SHP77 treated with DMSO at 0.1 percent for 48 hours (cell line): ENCODE data around the gene CMPK1.
"Not testable (repeated sequence)": the region's sequence is repeated elsewhere in the genome, so short reads cannot be mapped to it uniquely, and the experiment has no call there.

Experiments
- DNase-seq: peaks from one replicate; lab custom pipeline; 2025; lab: John Stamatoyannopoulos, UW

CMPK1 gene, protein sequence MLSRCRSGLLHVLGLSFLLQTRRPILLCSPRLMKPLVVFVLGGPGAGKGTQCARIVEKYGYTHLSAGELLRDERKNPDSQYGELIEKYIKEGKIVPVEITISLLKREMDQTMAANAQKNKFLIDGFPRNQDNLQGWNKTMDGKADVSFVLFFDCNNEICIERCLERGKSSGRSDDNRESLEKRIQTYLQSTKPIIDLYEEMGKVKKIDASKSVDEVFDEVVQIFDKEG

DNA sequence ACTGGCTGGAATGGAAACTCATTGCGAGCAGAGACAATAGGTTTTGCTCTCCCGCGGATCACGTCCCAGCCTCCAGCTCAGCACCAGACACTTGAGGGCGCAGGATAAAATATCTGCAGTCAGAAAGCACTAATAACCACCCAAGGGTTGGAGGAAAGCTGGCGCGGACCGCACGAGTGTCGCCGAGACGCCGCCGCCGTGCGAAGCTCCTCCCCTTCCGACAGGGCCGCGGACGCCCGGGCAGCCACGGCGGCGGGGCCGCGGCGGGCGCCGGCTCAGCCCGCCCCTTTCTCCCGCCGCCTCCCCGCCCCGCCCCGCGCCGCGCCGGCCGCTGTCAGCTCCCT, at the start of gene CMPK1:
Gene CMPK1, plus strand, starts transcription at position 213 of the 344 bp plus-strand sequence. CDS start 156 bp downstream, outside the sequence.
- peak; percentile 63 for DNase-seq

DNA sequence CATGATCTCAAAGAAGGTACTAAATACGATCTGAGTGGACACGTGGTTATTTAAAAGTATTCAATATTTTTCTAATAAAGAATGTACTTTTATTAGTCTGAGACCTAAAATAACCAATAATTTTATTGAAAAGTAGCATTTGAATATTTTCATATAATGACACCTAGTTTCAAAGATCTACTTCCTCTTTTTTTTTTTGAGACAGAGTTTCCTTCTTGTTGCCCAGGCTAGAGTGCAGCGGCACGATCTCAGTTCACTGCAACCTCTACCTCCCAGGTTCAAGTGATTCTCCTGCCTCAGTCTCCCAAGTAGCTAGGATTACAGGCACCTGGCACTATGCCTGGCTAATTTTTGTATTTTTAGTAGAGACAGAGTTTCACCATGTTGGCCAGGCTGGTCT, 45.5 kb upstream of the CMPK1 start:
- DNase-seq = not testable (repeated sequence)

DNA sequence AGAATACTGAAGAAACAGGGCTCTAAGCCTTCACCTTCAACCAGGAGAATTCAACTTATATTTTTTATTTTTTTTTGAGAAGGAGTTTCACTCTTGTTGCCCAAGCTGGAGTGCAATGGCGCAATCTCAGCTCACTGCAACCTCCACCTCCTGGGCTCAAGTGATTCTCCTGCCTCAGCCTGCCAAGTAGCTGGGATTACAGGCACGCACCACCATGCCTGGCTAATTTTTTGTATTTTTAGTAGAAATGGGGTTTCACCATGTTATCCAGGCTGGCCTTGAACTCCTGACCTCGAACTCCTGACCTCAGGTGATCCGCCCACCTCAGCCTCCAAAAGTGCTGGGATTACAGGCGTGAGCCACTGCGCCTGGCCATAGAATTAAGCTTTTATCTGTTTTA, 38.7 kb upstream of the CMPK1 start:
- not testable (repeated sequence) for DNase-seq

DNA sequence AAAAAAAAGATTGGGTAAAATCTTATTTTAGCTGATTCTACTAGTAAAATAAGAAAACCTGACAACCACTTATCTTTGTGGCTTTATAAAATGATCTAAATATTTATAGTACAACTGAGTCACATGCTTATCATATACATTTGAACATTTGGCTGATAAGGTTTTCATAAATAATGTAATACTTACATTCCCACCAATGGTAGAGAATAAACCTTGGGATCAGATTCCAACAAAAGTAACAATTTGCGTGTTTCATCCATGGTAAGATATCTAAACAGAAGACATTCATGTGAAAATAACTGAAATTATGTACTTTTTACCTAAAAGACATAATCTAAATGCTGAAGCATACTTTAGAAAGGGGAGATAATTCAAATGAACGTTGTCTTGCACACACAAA, 38.0 kb upstream of the CMPK1 start:
- DNase-seq = no peak

DNA sequence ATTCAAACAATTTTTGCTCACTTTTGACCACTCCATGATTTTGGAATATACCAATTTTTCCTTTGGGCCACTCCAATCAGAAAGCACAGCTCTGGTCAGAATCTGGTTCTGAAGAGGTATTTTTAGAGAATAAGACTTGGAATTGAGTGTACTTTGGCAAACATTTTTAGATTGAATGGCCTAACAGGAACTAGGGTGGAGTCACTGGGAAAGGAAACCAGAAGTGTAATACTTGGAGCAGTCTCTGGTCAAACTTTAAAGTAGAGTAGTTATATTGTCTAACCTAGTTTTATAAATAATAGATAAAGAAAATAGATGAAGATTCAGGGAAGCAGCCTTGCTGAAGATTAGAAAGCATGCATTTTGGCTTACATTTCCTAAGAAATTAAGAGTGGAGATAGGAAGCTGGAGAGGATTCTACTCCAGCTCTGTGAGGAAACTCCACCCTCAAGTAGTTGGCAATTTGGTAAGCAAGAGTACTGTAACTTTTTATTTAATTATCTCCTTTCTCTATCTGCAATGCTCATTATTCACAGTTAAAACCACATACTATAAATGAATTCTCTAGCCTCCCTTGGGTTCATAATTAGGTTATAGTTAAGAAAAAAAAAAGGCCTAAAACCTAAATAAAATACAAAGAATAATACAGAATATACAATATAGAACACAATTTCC, 35.4 kb upstream of the CMPK1 start:
- no peak for DNase-seq

DNA sequence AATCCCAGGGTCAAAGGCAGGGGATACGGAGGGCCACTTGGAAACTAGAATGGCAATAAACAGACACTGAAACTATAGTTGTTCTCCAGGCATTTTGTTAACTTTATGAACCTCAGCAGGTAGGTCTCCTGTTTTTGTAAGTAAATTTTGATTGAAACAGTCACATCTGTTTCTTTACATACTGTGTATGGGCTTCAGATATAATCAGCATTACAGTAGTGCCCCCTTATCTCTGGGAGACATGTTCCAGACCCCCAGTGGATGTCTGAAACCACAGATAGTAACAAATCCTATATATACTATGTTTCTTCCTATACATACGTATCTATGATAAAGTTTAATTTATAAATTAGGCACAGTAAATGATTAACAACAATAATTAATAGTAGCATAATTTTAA, 31.1 kb upstream of the CMPK1 start:
- DNase-seq = no peak

DNA sequence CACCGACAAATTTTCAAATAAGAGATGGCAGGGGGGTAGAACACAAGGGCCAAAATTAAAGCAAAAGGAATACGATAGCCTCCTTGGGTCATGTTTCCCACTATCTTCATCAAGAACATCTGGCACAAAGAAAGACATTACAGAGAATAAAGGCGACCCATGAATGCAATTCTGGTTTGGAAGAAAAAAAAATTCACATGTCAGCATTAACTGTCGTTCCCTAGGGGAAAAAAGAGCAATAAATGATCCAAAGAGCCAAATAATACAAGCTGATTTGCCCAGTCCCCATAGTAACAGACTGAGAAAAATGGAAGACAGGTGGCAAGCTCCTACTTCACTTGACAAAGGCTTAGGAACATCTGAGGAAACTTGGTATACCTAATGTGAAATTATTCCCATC, 24.2 kb upstream of the CMPK1 start:
- DNase-seq = no peak

DNA sequence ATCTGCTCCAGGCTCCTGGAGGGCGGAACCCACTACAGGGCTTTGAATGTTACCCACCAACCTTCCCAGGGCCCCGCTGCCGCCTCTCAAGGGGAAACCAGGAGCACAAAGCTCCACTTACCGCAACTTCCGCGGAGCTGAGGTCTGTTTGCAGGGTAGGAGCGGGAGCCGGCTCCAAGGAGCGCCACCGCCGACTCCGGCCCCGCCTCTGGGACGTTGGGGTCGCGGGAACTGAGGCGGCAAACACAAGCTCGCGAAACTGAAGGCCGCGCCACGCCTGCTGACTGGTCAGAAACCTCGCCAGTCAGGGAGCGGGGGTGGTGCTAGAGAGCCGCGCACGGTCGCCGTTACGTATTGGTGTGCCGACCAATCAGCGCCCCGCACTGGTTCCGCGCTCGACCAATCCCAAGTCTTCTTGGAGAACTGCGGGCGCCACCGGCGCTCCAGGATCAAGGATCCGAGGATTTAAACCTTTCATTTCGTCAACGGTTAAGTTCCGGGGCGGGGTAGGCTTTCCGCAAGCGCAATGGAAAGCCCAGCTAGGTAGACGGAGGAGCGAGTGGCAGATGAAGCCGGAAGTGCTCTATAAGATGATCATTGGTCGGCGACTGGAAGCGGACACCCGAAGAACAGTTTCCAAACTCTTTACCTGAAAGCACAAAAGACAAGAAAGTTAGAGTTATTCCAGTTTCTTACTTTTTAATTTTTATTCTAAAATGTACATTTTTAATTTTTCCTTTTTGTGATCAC, 19.5 kb upstream of the CMPK1 start, which contains the start of gene STIL:
Gene STIL, minus strand, starts transcription at position 233 of the 750 bp plus-strand sequence. CDS start 3,828 bp downstream, outside the sequence.
- peak; percentile 99 for DNase-seq

DNA sequence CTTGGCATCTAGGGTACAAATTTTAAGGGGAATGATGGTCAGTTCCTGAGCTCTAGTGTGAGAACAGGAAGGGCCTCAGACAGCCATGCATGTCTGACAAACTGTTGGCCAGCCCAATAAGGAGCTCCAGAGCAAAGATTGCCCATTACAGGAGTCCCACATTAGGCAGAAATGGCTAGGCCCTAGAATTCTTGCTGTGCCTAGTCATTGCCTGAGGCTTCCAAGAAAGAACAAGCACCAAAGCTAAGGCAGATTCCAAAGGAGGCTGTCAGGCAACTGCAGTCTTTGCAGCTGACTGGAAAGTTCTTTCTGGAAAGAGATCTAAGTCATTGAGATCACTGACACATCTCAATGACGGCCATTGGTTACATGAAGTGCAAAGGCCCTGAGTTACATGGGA, 15.7 kb upstream of the CMPK1 start:
- no peak for DNase-seq

DNA sequence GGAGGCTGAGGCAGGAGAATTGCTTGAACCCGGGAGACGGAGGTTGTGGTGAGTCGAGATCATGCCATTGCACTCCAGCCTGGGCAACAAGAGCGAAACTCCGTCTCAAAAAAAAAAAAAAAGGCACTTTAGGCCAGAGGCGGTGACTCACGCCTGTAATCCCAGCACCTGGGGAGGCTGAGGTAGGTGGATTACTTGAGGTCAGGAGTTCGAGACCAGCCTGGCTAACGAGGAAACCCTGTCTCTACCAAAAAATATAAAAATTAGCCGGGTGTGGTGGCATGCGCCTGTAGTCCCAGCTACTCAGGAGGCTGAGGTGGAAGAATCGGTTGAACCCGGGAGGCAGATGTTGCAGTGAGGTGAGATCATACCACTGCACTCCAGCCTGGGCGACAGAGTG, 13.6 kb upstream of the CMPK1 start:
- DNase-seq = not testable (repeated sequence)

DNA sequence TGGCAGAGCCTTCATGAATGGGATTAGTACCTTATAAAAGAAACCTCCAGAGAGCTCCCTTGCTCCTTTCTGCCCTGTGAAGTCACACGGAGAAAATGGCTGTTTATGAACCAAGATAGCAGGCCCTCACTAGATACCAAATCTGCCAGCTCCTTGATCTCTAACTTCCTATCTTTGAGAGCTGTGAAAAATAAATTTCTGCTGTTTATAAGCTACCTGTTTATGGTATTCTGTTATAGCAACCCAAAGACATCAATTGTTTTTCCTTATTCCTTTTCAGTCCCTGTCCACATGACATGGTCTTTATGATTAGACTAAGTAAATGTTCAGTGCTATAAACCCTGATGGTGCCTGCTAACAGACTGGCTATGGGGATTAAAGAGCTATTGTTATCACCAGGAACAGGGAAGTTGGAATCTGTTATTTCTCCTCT, 10.0 kb upstream of the CMPK1 start:
- no peak for DNase-seq

DNA sequence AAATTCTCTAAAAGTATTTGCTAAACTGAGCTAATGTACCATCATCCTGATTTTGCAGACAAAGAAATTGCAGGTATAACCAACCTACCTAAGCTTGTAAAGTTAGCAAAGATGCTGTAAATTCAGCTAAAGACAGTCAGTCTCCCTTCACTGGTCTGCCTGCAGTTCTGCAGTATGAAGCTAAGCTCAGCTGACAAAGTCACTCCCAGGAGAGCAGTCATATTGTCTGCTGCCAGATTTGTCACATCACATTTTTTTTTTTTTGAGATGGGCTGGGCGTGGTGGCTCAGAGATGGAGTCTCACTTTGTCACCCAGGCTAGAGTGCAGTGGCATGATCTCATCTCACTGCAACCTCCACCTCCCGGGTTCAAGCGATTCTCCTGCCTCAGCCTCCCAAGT, 8.9 kb upstream of the CMPK1 start:
- no peak for DNase-seq

DNA sequence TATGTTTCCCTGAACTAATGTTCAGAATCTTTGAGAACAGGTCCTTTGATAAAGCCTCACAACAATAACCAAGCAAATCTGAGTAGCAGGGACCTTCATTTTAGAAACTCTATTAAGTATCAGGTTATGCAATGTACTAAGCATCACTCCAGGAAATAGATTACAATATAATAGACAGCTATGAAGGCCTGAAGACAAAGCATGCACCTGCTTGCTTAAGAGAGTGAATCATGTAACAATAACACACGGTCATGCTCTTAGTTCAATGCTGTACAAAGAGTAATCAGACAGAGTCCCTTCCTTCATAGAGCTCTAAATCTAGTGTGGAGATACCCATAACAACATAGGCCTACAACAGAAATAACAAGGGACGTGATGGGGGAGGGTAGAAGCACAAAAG, 8.1 kb upstream of the CMPK1 start:
- no peak for DNase-seq

DNA sequence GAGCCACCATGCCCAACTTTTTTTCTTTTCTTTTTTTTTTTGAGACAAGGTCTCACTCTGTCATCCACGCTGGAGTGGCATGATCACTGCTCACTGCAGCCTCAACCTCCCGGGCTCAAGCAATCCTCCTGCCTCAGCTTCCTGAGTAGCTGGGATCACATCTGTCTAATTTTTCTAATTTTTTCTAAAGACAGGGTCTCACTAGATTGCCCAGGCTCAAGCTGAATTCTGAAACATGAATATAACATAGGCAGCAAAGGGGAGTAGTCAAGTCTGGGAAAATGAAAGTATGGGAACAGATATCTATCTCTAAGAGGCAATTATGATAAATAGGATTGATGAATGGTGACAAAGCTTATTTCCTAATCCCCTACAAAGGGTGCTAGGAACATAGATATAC, 7.3 kb upstream of the CMPK1 start:
- DNase-seq = no peak

DNA sequence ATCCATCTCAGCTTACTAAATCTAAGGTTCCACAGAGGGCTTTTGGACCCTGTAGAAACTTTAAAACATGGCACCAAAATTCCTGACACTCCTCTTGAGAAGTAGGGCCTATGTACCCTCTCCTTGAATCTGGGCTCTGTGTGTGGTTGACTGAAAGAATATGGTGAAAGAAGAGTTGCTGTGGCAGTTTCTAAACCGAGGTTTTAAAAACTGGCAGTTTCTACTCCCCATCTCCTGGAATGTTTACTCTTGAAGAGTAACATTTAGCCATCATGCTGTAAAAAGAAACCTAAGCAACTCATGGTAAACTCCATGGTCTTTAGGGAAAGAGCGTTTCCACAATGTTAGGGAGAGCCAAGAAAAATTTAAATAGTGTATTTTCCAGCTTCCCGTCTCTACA, 4.6 kb upstream of the CMPK1 start:
- DNase-seq = no peak

DNA sequence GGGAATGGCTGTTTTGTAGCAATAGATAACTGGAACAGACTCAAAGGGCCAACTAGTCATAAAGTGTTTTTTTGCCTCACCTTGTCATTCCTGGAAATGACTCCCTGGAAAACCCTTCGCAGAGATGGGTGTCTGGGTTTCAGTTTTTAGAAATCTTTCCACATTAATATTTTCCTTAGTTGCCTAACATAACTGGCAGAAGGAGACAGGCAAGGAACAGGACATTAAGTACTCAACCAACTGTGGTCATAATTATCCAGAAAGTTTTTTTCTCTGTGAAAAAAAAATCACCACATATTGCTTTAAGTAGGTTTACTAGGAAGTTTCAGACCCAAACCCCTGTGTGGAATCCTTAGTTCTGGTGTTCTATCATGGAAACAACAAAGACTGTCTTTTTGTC, 3.4 kb upstream of the CMPK1 start:
- DNase-seq = no peak

DNA sequence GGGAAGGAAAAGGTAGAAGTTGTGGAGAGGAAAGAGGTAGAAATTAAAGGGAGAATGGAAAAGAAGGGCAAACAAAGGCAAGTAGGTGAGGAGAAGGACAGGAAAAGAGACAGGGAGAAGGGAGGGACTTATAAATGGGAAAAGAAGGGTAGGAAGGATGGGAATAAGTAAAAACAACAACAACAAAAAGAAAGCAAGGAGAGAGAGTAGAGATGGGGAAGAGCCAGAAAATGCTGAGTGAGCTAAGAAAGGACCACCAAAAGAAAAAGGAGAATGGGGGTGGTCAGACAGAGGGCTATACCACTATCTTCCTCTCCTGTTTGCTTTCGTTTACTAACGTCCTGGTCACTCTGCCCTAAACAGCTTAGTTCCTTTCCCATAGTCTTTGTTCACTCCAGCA, 1.7 kb upstream of the CMPK1 start:
- no peak for DNase-seq

DNA sequence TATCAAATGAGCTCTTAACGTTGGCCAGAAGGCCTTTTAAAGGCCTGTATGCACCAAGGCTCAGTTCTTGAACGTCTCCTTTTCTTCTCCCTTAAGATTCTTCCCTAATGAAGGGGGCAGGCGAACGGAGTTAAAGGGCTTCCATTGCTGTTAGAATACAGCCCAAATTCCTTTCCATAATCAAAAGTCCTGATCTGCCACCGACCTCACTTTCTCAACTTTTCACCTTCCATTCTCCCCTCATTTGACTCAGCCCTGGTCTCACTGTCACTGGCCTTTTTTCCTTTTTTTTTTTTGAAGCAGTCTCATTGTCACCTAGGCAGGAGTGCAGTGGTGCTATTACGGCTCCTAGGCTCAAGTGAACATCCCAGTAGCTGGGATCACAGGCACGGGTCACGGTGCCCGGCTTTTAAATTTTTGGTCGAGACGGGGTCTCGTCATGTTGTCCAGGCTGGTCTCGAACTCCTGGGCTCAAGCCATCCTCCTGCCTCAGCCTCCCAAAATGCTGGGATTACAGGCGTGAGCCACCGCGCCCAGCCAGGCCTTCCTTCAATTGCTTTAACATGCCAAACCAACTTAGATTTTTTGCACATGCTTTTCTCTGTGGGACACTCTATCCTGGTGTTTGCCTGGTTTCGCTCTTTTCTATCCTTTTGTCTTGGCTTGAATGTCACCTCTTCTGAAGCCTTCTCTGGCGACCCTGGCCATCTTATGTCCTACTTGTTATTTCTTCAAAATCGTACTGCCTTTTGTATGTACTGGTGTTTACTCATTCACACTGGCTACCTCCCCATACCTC, 612 bp upstream of the CMPK1 start:
- DNase-seq = no peak

DNA sequence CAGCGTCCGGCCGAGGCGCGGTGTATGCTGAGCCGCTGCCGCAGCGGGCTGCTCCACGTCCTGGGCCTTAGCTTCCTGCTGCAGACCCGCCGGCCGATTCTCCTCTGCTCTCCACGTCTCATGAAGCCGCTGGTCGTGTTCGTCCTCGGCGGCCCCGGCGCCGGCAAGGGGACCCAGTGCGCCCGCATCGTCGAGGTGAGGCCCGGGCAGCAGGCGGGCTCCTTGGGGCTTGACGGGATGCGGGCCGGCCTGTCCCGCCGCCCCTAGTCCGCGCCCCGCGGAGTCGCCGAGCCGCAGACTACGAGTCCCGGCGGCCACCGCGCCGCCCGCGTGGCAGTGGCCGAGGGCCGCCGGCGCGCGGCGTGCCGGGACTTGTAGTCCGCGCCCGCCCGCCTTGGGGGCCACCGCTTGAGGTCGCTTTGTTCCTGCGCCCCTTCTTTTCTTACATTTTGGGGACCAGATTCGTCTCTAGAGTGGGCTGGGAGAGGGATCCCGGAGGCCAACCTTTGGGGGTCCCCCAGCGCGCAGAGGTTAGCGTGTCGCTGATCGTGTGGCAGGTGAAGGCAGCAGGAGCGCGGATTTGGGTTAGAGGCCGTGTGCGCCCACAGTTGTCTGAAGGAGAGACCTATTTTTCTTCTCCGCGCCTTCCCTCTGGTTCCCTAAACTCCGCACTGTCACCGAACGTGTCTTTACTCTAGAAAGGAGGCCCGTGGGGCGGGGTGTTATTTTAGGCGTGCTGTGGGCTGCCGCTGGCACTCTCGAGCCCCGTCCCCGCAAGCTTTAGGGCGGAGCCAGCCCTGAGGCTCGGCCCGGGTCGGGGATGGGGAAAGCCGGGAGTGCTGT, 553 bp downstream of the CMPK1 start:
- peak; percentile 31 for DNase-seq

DNA sequence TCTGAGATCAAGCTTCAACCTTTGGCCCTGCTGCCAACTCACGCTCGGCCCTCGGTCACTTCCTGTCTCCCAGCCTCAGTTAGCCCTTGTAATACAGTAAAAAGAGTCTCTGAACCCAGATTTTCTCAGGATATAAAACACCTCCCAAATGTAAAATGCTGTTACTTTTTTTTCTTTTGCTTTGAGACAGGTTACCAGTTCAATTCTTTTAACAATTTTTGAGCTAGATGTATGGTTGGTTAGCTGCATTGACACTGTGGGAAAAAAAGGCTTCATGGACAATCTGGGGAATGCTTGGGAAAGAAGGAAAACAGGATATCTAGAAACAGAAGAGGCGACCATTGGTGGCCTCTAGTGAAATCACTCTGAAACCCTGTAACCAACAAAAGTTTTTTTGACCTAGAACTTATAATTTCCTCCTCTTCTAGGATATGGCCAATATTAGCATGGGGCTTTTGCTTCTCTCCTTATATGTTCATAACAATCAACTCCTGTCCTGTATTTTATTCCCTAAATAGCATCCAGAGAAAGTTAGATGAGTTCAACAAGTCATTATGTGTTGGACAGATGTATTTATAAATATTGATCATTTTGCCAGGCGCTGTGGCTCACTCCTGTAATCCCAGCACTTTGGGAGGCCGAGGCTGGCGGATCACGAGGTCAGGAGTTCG, 1.3 kb downstream of the CMPK1 start:
- DNase-seq = no peak

DNA sequence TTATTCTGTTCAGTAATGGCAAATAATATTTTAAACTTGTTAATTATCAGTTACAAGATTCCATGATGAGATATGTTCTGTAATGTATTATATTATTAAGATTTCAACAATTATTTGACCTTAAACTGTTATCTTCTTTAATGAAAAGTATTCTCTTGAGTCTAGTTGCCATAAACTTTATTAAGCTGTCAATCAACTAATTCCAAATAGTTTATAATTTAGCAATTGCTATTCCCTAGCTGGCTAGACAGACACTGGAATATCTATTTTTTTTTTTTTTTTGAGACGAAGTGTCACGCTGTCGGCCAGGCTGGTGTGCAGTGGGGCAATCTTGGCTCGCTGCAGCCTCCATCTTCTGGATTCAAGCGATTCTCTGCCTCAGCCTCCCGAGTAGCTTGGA, 3.8 kb downstream of the CMPK1 start:
- no peak for DNase-seq
